Activated CD8-positive, alpha-beta memory T cell treated with anti-CD3 and anti-CD28 coated beads for 36 hours (primary cell): ENCODE results near the gene MARCHF3. TPM values are rescaled to one million over a fixed set of nuclear protein-coding genes. Genes with fewer than 3 reads are reported as not detected.
"Not testable (repeated sequence)": the region's sequence is repeated elsewhere in the genome, so short reads cannot be mapped to it uniquely, and the experiment has no call there.

Experiments
- CTCF ChIA-PET: fragments of 350-600 bp; sonication (Branson Sonifier 250); formaldehyde crosslinking; loops from one replicate; lab custom pipeline; 2021; ENCODE audit warnings: antibody characterized with exemption; lab: Charles Lee
- POLR2A ChIA-PET: fragments of 350-600 bp; sonication (Branson Sonifier 250); formaldehyde crosslinking; loops from one replicate; lab custom pipeline; 2021; ENCODE audit warnings: antibody characterized with exemption; lab: Charles Lee
- total RNA-seq, 2 experiments: library from RNA; stranded (reverse); gene quantifications; one replicate each; pipeline ENCODE4 v1.2.3, GENCODE V29; 2021

The MARCHF3 gene
- total RNA-seq, 2 experiments from 2014 or later: 2.1 to 2.6 TPM

- CTCF ChIA-PET: no interaction called here
- POLR2A ChIA-PET: no interaction called here
Observed at GRCh38 chr5:126912616-126913200, 117.7 kb downstream of the MARCHF3 start.

- POLR2A ChIA-PET: no interaction called here
Observed at GRCh38 chr5:126911986-126912385, 118.4 kb downstream of the MARCHF3 start.

GRCh38 chr5:126909856-126910255 is 120.5 kb downstream of the MARCHF3 start:
- CTCF ChIA-PET: no interaction called here
- POLR2A ChIA-PET: no interaction called here

More at GRCh38 chr5:126911986-126912385, 118.4 kb downstream of the MARCHF3 start:
- CTCF ChIA-PET: no interaction called here

- POLR2A ChIA-PET: not testable (repeated sequence)
Observed at GRCh38 chr5:126904407-126904806, 126.0 kb downstream of the MARCHF3 start.

GRCh38 chr5:126900796-126901195 is 129.6 kb downstream of the MARCHF3 start:
- ChIA-PET CTCF (no interaction called here), POLR2A (no interaction called here)

More at GRCh38 chr5:126904407-126904806, 126.0 kb downstream of the MARCHF3 start:
- CTCF ChIA-PET: not testable (repeated sequence)

GRCh38 chr5:126899476-126899875 is 130.9 kb downstream of the MARCHF3 start:
- POLR2A ChIA-PET: no interaction called here
- CTCF ChIA-PET: no interaction called here

GRCh38 chr5:126897851-126898630 is 132.3 kb downstream of the MARCHF3 start:
- POLR2A ChIA-PET: no interaction called here

GRCh38 chr5:126896170-126896702 is 134.1 kb downstream of the MARCHF3 start:
- POLR2A ChIA-PET: no interaction called here
- CTCF ChIA-PET: no interaction called here

More at GRCh38 chr5:126897851-126898630, 132.3 kb downstream of the MARCHF3 start:
- CTCF ChIA-PET: no interaction called here

GRCh38 chr5:126895712-126896111 is 134.6 kb downstream of the MARCHF3 start:
- CTCF ChIA-PET, POLR2A ChIA-PET: not testable (repeated sequence)

GRCh38 chr5:126890414-126890813 is 139.9 kb downstream of the MARCHF3 start:
- CTCF ChIA-PET, POLR2A ChIA-PET: not testable (repeated sequence)

- CTCF ChIA-PET: no interaction called here
- POLR2A ChIA-PET: no interaction called here
Observed at GRCh38 chr5:126888175-126888574, 142.2 kb downstream of the MARCHF3 start.

- POLR2A ChIA-PET: no interaction called here
- CTCF ChIA-PET: no interaction called here
Observed at GRCh38 chr5:126884269-126884819, 146.0 kb downstream of the MARCHF3 start.

- ChIA-PET CTCF (no interaction called here), POLR2A (no interaction called here)
Observed at GRCh38 chr5:126883564-126884245, 146.7 kb downstream of the MARCHF3 start.

- ChIA-PET POLR2A (no interaction called here), CTCF (no interaction called here)
Observed at GRCh38 chr5:126881821-126882600, 148.3 kb downstream of the MARCHF3 start.

- POLR2A ChIA-PET: no interaction called here
- CTCF ChIA-PET: no interaction called here
Observed at GRCh38 chr5:126878634-126879033, 151.7 kb downstream of the MARCHF3 start.

- ChIA-PET CTCF (no interaction called here), POLR2A (no interaction called here)
Observed at GRCh38 chr5:126878085-126878484, 152.3 kb downstream of the MARCHF3 start.

GRCh38 chr5:126877602-126878001 is 152.8 kb downstream of the MARCHF3 start:
- POLR2A ChIA-PET: no interaction called here
- CTCF ChIA-PET: no interaction called here

GRCh38 chr5:126875303-126875785 is 155.0 kb downstream of the MARCHF3 start:
- ChIA-PET POLR2A (no interaction called here), CTCF (no interaction called here)
